ENCODE results near the gene NTHL1.

DNA sequence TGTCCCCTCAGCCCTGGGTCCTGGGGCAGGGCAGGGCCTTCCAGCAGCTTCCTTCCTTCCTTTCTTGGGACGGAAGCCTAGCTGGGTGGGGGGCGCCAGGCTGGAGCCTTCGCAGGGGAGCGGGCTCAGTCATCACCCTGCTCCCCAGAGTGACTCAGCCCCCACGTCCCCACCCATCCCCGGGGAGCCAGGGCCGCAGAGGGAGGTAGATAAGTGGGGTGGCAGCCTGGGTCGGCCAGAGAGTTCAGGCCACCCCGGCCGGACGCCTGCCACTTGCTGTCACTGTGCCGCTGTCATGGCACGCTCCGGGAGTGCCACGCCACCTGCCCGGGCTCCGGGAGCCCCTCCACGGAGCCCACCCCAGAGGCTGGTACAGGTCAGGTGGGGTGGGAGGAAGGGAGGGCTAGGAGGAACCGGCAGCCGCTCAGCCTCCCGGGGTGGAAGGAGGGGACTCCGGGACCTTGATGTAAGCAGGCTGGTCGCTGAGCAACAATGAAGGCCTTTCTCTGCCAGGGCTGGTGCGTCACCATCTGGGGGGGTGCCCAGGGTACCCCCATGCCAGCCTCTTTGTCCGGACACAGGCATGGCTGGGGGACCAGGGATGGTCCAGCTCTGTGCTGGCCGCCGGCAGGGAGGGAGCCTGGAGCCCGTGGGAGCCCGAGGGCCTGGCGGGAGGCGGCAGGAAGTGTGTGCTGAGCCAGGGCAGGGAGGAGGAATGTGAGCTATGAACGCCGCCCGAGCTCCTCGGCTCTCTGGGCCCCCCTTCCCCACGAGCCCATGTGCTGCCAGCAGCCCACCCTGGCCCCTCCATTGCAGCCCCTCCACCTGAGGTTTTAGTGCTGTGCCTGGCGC lies 14.4 kb downstream of the NTHL1 start:
- no peak for TF ChIP-seq POLR2AphosphoS5 (IDR thresholded peaks at IDR 0.05; ENCODE audit: borderline replicate concordance, low read depth, low read length)
- TF ChIP-seq EZH2 (IDR thresholded peaks at IDR 0.05), result no peak
- no peak for TF ChIP-seq FOXP2 (optimal IDR thresholded peaks at IDR 0.05; ENCODE audit: control extremely low read depth, extremely low read length, insufficient read depth)

Data from SK-N-MC (cell line).